H9 (cell line): ENCODE measurements around the gene SP140L. TPM values are rescaled to one million over a fixed set of nuclear protein-coding genes. Genes with fewer than 3 reads are reported as not detected.

Source experiments
- DNase-seq: peaks from one replicate; pipeline ENCODE4 v3.0.0-alpha.2; 2017
- H2AFZ ChIP-seq: one replicate; pipeline ENCODE4 v1.6.1; 2013; ENCODE audit warnings: mild to moderate bottlenecking, low read length, control low read depth, moderate library complexity
- H2AK5ac ChIP-seq: 2 replicates; pipeline ENCODE4 v1.6.1; 2013; ENCODE audit warnings: low read length, control low read depth, mixed read lengths; ENCODE audit not compliant: insufficient read length
- H2BK120ac ChIP-seq: one replicate; pipeline ENCODE4 v1.6.1; 2013; ENCODE audit warnings: low read depth, mild to moderate bottlenecking, low read length, control low read depth, inconsistent platforms; ENCODE audit not compliant: poor library complexity, severe bottlenecking
- H2BK12ac ChIP-seq: 2 replicates; pipeline ENCODE4 v1.6.1; 2013; ENCODE audit warnings: low read length, control low read depth, mixed read lengths, low read depth; ENCODE audit not compliant: insufficient read length
- H2BK15ac ChIP-seq: 2 replicates; pipeline ENCODE4 v1.6.1; 2013; ENCODE audit warnings: low read depth, low read length, control low read depth
- H2BK20ac ChIP-seq: one replicate; pipeline ENCODE4 v1.6.1; 2013; ENCODE audit warnings: low read depth, mild to moderate bottlenecking, low read length, control low read depth, inconsistent platforms; ENCODE audit not compliant: poor library complexity, severe bottlenecking
- H2BK5ac ChIP-seq: 2 replicates; pipeline ENCODE4 v1.6.1; 2013; ENCODE audit warnings: low read length, control low read depth, mixed read lengths; ENCODE audit not compliant: insufficient read length
- H3K14ac ChIP-seq: 2 replicates; pipeline ENCODE4 v1.6.1; 2013; ENCODE audit warnings: low read length, control low read depth; ENCODE audit not compliant: insufficient read depth
- H3K18ac ChIP-seq: 2 replicates; pipeline ENCODE4 v1.6.1; 2013; ENCODE audit warnings: low read depth, mild to moderate bottlenecking, mixed read lengths, low read length, control low read depth; ENCODE audit not compliant: insufficient read length
- H3K23ac ChIP-seq: 2 replicates; pipeline ENCODE4 v1.6.1; 2013; ENCODE audit warnings: low read length, control low read depth, mixed read lengths, low read depth; ENCODE audit not compliant: insufficient read length
- H3K23me2 ChIP-seq: 2 replicates; pipeline ENCODE4 v1.6.1; 2013; ENCODE audit warnings: low read depth, mild to moderate bottlenecking, mixed read lengths, low read length, control low read depth; ENCODE audit not compliant: insufficient read length, poor library complexity, severe bottlenecking
- H3K27ac ChIP-seq: 2 replicates; pipeline ENCODE4 v1.5.1; 2013; ENCODE audit warnings: low read length, control low read depth, mixed read lengths, low read depth; ENCODE audit not compliant: insufficient read length
- H3K27me3 ChIP-seq: 2 replicates; pipeline ENCODE4 v1.6.1; 2013; ENCODE audit warnings: low read length, control low read depth, inconsistent platforms; ENCODE audit not compliant: insufficient read depth
- H3K4ac ChIP-seq: 2 replicates; pipeline ENCODE4 v1.6.1; 2013; ENCODE audit warnings: low read depth, mild to moderate bottlenecking, control low read depth, inconsistent platforms, low read length, moderate library complexity
- H3K4me1 ChIP-seq: 2 replicates; pipeline ENCODE4 v1.6.1; 2013; ENCODE audit warnings: low read length, control low read depth, inconsistent platforms; ENCODE audit not compliant: insufficient read depth
- H3K4me2 ChIP-seq: 2 replicates; pipeline ENCODE4 v1.6.1; 2013; ENCODE audit warnings: low read length, control low read depth, mixed read lengths; ENCODE audit not compliant: insufficient read length, insufficient read depth
- H3K56ac ChIP-seq: 2 replicates; pipeline ENCODE4 v1.6.1; 2013; ENCODE audit warnings: low read depth, mild to moderate bottlenecking, mixed read lengths, low read length, control low read depth; ENCODE audit not compliant: insufficient read length
- H3K79me1 ChIP-seq: 2 replicates; pipeline ENCODE4 v1.6.1; 2013; ENCODE audit warnings: low read depth, mild to moderate bottlenecking, moderate library complexity, low read length, control low read depth, inconsistent platforms; ENCODE audit not compliant: insufficient read depth, poor library complexity, severe bottlenecking
- H3K79me2 ChIP-seq: 2 replicates; pipeline ENCODE4 v1.6.1; 2013; ENCODE audit warnings: low read length, control low read depth, inconsistent platforms; ENCODE audit not compliant: insufficient read depth
- H3K9ac ChIP-seq: 2 replicates; pipeline ENCODE4 v1.6.1; 2013; ENCODE audit warnings: low read length, control low read depth, mixed read lengths; ENCODE audit not compliant: insufficient read length; ENCODE audit errors: extremely low read depth
- H3K9me3 ChIP-seq: one replicate; pipeline ENCODE4 v1.6.1; 2013; ENCODE audit warnings: low read depth, low read length, inconsistent platforms; ENCODE audit not compliant: control insufficient read depth
- H3T11ph ChIP-seq: one replicate; pipeline ENCODE4 v1.6.1; 2013; ENCODE audit warnings: mild to moderate bottlenecking, low read length, control low read depth, inconsistent platforms
- H4K20me1 ChIP-seq: one replicate; pipeline ENCODE4 v1.6.1; 2013; ENCODE audit not compliant: control insufficient read depth, insufficient read length, insufficient read depth
- H4K5ac ChIP-seq: 2 replicates; pipeline ENCODE4 v1.6.1; 2013; ENCODE audit warnings: low read depth, mild to moderate bottlenecking, mixed read lengths, low read length, control low read depth; ENCODE audit not compliant: insufficient read length
- H4K8ac ChIP-seq: replicated peaks from 2 replicates; pipeline ENCODE4 v1.6.1; 2013; ENCODE audit warnings: low read length, control low read depth, mixed read lengths, low read depth; ENCODE audit not compliant: insufficient read length
- H4K91ac ChIP-seq: 2 replicates; pipeline ENCODE4 v1.6.1; 2013; ENCODE audit warnings: low read depth, mild to moderate bottlenecking, moderate library complexity, mixed read lengths, low read length, control low read depth; ENCODE audit not compliant: insufficient read length
- H3K27ac Mint-ChIP-seq, 3 experiments: 2 replicates in 2 of 3; 3 replicates in 1 of 3; pipeline ENCODE4 v1.8.0; 2020 to 2021; ENCODE audit warnings: mixed read lengths in 3 of 3, mild to moderate bottlenecking in 1 of 3, moderate library complexity in 1 of 3
- H3K27me3 Mint-ChIP-seq: 2 replicates; pipeline ENCODE4 v1.8.0; 2021; ENCODE audit warnings: low read depth, mild to moderate bottlenecking, moderate library complexity, mixed read lengths
- H3K36me3 Mint-ChIP-seq, 3 experiments: 2 replicates in 2 of 3; 3 replicates in 1 of 3; pipeline ENCODE4 v1.8.0; 2020 to 2021; ENCODE audit warnings: low read depth in 3 of 3, mixed read lengths in 3 of 3; ENCODE audit not compliant: insufficient read depth in 1 of 3
- H3K4me1 Mint-ChIP-seq, 2 experiments: 2 replicates each; pipeline ENCODE4 v1.8.0; 2020; ENCODE audit warnings: mixed read lengths in 2 of 2
- H3K4me3 Mint-ChIP-seq, 2 experiments: 2 replicates in 1 of 2; 3 replicates in 1 of 2; pipeline ENCODE4 v1.8.0; 2020 to 2021; ENCODE audit warnings: mild to moderate bottlenecking in 2 of 2, mixed read lengths in 2 of 2, moderate library complexity in 1 of 2
- H3K9me3 Mint-ChIP-seq, 2 experiments: 2 replicates in 1 of 2; 3 replicates in 1 of 2; pipeline ENCODE4 v1.8.0; 2020; ENCODE audit warnings: mild to moderate bottlenecking in 2 of 2, mixed read lengths in 2 of 2, moderate library complexity in 1 of 2
- CTCF ChIP-seq: fragments of 200-600 bp; sonication (generic); conservative IDR thresholded peaks from 3 replicates; pipeline ENCODE4 v1.8.0; 2021; ENCODE audit warnings: antibody characterized with exemption, mild to moderate bottlenecking
- total RNA-seq: library from RNA; stranded (reverse); gene quantifications from 2 replicates; pipeline ENCODE4 v1.2.1, GENCODE V29; 2021

Gene SP140L
- total RNA-seq, 1 experiment from 2014 or later, result 1.3 TPM

DNA sequence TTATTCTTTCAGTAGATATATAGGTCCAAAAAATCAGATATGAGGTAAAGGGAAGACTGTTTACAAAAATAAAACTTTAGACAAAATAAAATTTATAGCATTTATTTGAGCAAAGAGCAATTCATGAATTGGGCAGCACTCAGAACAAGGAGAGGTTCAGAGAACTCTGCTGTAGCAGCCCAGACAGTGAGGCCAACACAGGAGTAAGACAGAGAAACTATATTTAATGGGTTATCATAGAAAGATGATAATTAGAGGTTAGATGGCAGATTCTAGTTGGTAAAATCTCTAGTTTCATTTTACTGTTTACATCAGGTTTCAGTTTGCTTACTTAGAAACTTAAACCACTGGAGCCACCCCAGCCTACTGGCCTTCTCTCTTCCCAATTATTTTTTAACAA is 30.1 kb upstream of the SP140L start:
- H2BK20ac ChIP-seq, result no peak overlapping the region
- H4K20me1 ChIP-seq, result no peaks in the 10 kb centered on the region
- H3K4ac ChIP-seq, result no peak overlapping the region
- no peaks in the 10 kb centered on the region for H3K79me2 ChIP-seq
- no peak overlapping the region for H4K8ac ChIP-seq
- no peak overlapping the region for H3K4me2 ChIP-seq
- H3K18ac ChIP-seq, result no peak overlapping the region
- no peak overlapping the region for H2AK5ac ChIP-seq
- DNase-seq, result no peak
- H2BK15ac ChIP-seq, result no peak overlapping the region
- H3K27me3 ChIP-seq, result no peaks in the 10 kb centered on the region
- no peak overlapping the region for H4K91ac ChIP-seq
- H2BK12ac ChIP-seq, result no peak overlapping the region
- no peak overlapping the region for H2BK120ac ChIP-seq
- H3K9me3 Mint-ChIP-seq, result peaks cover 10 to 11% of the 10 kb centered on the region in 2 experiments; a peak in 4 of 5 replicates
- no peaks in the 10 kb centered on the region for H3K79me1 ChIP-seq
- no peaks in the 10 kb centered on the region for H3K9me3 ChIP-seq
- peaks cover 0 to 8% (median 2%) of the 10 kb centered on the region in 3 experiments; a peak in 2 of 7 replicates for H3K36me3 Mint-ChIP-seq
- no peak overlapping the region for H3K27ac ChIP-seq
- no peaks in the 10 kb centered on the region for H3K4me1 ChIP-seq
- no peak overlapping the region for H3K27ac Mint-ChIP-seq
- no peak overlapping the region for H3K14ac ChIP-seq
- no peak overlapping the region for H3K56ac ChIP-seq
- H3K23me2 ChIP-seq, result no peaks in the 10 kb centered on the region
- H3K9ac ChIP-seq, result no peak overlapping the region
- no peak overlapping the region for H3T11ph ChIP-seq
- H2BK5ac ChIP-seq, result no peak overlapping the region
- H3K23ac ChIP-seq, result no peak overlapping the region
- H2AFZ ChIP-seq, result no peak overlapping the region
- TF ChIP-seq CTCF, result no peak
- H4K5ac ChIP-seq, result no peak overlapping the region
- H3K4me3 Mint-ChIP-seq, result no peak overlapping the region
- H3K4me1 Mint-ChIP-seq, result no peaks in the 10 kb centered on the region; a peak in 1 of 4 replicates
- H3K27me3 Mint-ChIP-seq, result peaks cover 2% of the 10 kb centered on the region; the same call in 1 of the 2 replicates
